ENCODE data around the gene ANKS4B. TPM values are rescaled to one million over a fixed set of nuclear protein-coding genes. Genes with fewer than 3 reads are reported as not detected.
A peak's percentile ranks its signal among the peaks of the same experiment; 100 is the strongest.
"Not testable (repeated sequence)": the region's sequence is repeated elsewhere in the genome, so short reads cannot be mapped to it uniquely, and the experiment has no call there.

Gene ANKS4B
- total RNA-seq, 8 experiments from 2014 or later = 0.05 to 0.43 (median 0.10) TPM; not detected in 1

- 40 to 100% (median 93%) methylated on average over 1 to 3 of the region's 3 CpGs; no CpG with 5 or more reads in 6 of the 10 experiments for WGBS, 10 experiments
- H3K4me1 ChIP-seq (replicated peaks in 1 of 2); in situ Hi-C loops (cut with MboI; ENCODE audit: low pct_unique_long_range_greater_than_20kb in 2 of 9, low sequenced_read_pairs in 9 of 9, unreplicated experiment in 9 of 9); H3K27ac ChIP-seq; H3K4me3 ChIP-seq; ATAC-seq (replicated peaks in 6 of 8): not testable (repeated sequence)
Observed at GRCh38 chr16:21272763-21273162, 39.3 kb downstream of the ANKS4B start.

GRCh38 chr16:21274172-21274726 lies 40.8 kb downstream of the ANKS4B start:
- no peak for ATAC-seq (replicated peaks in 6 of 8)
- H3K4me1 ChIP-seq (replicated peaks in 1 of 2) = no peaks in the 10 kb centered on the region
- no peak overlapping the region for H3K27ac ChIP-seq
- WGBS, 10 experiments = 44 to 91% (median 68%) methylated on average over 2 to 5 of the region's 5 CpGs
- H3K4me3 ChIP-seq = no peak overlapping the region
- in situ Hi-C loops (cut with MboI; ENCODE audit: low pct_unique_long_range_greater_than_20kb in 2 of 9, low sequenced_read_pairs in 9 of 9, unreplicated experiment in 9 of 9) = no loop called here

DNA sequence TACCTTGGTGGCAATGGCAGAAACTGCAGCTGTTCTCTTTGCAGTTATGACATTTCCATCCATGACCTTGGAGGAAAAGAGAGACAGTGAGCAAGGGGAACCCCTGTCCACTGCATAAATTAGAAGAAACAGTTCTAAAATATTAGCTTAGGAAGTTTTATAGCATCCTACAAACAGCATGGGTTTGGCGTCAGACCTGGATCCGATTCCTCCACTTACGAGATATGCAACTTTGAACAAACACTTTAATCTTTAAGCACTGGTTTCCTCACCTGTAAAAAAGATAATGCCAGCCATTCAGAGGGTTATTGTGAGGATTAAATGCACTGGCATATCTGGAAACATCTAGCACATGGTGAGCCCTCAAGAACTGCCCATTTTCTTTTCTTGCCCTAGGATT lies 42.0 kb downstream of the ANKS4B start:
- H3K4me3 ChIP-seq = no peak overlapping the region
- in situ Hi-C loops (cut with MboI; ENCODE audit: low pct_unique_long_range_greater_than_20kb in 2 of 9, low sequenced_read_pairs in 9 of 9, unreplicated experiment in 9 of 9) = loop anchor here in 3 of 9 experiments (25.0 kb wide), 2 partner anchors 88 to 463 kb away; partner anchors contain the start of genes ERI2 (in 1 of the 3) and REXO5 (in 1 of the 3)
- H3K27ac ChIP-seq = no peak overlapping the region
- no peak for ATAC-seq (replicated peaks in 6 of 8)
- WGBS, 10 experiments = 40 to 100% (median 86%) methylated on average over 1 to 3 of the region's 3 CpGs; no CpG with 5 or more reads in 2 of the 10 experiments
- H3K4me1 ChIP-seq (replicated peaks in 1 of 2) = no peaks in the 10 kb centered on the region

- Histone ChIP-seq H3K4me3 (no peak overlapping the region), H3K4me1 (replicated peaks in 1 of 2) (no peaks in the 10 kb centered on the region), H3K27ac (no peak overlapping the region)
- in situ Hi-C loops (cut with MboI; ENCODE audit: low pct_unique_long_range_greater_than_20kb in 2 of 9, low sequenced_read_pairs in 9 of 9, unreplicated experiment in 9 of 9) = loop anchor here in 3 of 9 experiments (25.0 kb wide), 2 partner anchors 89 to 464 kb away; partner anchors contain the start of genes ERI2 (in 1 of the 3) and REXO5 (in 1 of the 3)
- 33 to 91% (median 72%) methylated on average over 1 to 9 of the region's 9 CpGs; no CpG with 5 or more reads in 2 of the 10 experiments for WGBS, 10 experiments
- no peak for ATAC-seq (replicated peaks in 6 of 8)
Observed at GRCh38 chr16:21276090-21276489, 42.6 kb downstream of the ANKS4B start.

DNA sequence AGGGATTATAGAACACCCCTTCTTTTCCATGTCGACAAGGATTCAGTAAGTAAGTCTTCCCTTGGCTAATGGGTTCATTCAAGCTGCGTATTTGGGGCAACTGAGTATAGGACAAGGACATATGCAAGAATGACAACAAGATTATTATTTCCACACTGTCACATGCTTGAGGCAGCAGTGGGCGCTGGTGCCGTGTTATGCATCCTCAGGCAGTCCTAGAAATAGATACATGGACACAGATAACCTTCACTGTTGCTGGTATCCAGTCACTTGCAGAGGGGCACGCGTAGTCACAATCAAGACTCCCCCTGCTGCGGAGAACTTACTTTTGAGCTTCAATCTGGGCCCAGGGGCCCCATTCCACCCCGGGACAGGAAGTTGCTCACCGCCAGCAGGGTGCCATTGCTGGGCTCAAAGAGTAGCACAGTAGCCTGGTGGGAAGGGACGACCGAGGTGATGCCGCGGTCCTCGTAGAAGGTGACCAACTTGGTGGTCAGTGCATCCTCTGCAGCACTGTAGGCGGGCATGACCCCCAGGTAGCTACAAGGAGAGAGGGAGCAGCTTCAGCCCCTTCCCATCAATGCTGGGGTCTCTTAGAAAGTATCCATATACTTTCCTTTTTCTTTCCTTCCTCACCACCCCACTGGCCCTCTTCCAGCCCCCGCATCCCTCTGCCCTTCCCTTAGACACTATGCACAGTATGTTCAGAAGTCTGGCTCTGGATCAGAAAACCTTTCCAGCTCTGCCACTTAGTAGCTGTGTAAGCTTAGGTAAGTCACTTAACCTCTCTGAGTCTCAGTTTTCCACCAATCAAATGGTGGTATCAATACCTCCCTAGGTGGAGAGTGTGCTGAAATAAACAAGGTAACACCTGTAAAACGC lies 43.8 kb downstream of the ANKS4B start:
- WGBS, 10 experiments = 53 to 100% (median 86%) methylated on average over 1 to 15 of the region's 17 CpGs; no CpG with 5 or more reads in 2 of the 10 experiments
- no peak overlapping the region for H3K27ac ChIP-seq
- ATAC-seq (replicated peaks in 6 of 8) = no peak

GRCh38 chr16:21277927-21278706 lies 44.6 kb downstream of the ANKS4B start, which contains the start of gene CRYM:
Gene CRYM, minus strand, starts transcription at chr16:21278290. Its CDS starts 39 bp downstream, at chr16:21278251.
- in situ Hi-C loops (cut with MboI; ENCODE audit: low pct_unique_long_range_greater_than_20kb in 2 of 9, low sequenced_read_pairs in 9 of 9, unreplicated experiment in 9 of 9) = loop anchor here in 3 of 9 experiments (25.0 kb wide), 2 partner anchors 91 to 466 kb away; partner anchors contain the start of genes ERI2 (in 1 of the 3) and REXO5 (in 1 of the 3)
- ATAC-seq (replicated peaks in 6 of 8) = peak; percentile 88 to 99 (median 99)
- no peak within 1 kb of the TSS for H3K27ac ChIP-seq
- peak within 1 kb of the TSS; percentile 30 to 56 (median 41) for H3K4me3 ChIP-seq
- WGBS, 10 experiments = 0 to 40% (median 5%) methylated on average over 1 to 4 of the region's 46 CpGs; no CpG with 5 or more reads in 4 of the 10 experiments
- H3K4me1 ChIP-seq (replicated peaks in 1 of 2) = no peaks in the 10 kb centered on the region

More for the DNA sequence above, 43.8 kb downstream of the ANKS4B start:
- H3K4me3 ChIP-seq = peak overlapping the region in 3 of 5 donors; percentile 41 to 56 (median 42)
- in situ Hi-C loops (cut with MboI; ENCODE audit: low pct_unique_long_range_greater_than_20kb in 2 of 9, low sequenced_read_pairs in 9 of 9, unreplicated experiment in 9 of 9) = loop anchor here in 3 of 9 experiments (25.0 kb wide), 2 partner anchors 90 to 465 kb away; partner anchors contain the start of genes ERI2 (in 1 of the 3) and REXO5 (in 1 of the 3)
- no peaks in the 10 kb centered on the region for H3K4me1 ChIP-seq (replicated peaks in 1 of 2)

DNA sequence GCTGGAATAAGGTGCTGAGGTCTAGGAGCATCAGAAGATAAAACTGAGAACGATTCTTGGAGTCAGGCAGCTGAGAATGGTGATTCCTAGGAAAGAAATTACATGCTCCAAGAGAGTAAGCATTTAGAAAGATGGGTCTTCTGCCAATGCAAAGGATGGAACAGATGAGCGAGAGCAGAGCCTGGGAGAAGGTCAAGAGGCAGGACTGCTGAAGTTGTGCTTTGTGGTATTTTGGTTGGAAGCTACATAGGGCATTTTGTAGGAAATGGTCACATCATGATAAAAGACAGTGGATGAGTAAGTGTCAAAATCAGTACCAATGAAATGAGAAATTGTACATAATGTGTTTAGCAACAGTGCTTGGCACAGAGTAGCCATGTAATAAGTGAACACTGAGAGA lies 46.0 kb downstream of the ANKS4B start:
- 0 to 100% (median 83%) methylated on average over 1 to 2 of the region's 2 CpGs; no CpG with 5 or more reads in 3 of the 10 experiments for WGBS, 10 experiments
- in situ Hi-C loops (cut with MboI; ENCODE audit: low pct_unique_long_range_greater_than_20kb in 2 of 9, low sequenced_read_pairs in 9 of 9, unreplicated experiment in 9 of 9) = loop anchor here in 3 of 9 experiments (25.0 kb wide), 2 partner anchors 92 to 467 kb away; partner anchors contain the start of genes ERI2 (in 1 of the 3) and REXO5 (in 1 of the 3)

DNA sequence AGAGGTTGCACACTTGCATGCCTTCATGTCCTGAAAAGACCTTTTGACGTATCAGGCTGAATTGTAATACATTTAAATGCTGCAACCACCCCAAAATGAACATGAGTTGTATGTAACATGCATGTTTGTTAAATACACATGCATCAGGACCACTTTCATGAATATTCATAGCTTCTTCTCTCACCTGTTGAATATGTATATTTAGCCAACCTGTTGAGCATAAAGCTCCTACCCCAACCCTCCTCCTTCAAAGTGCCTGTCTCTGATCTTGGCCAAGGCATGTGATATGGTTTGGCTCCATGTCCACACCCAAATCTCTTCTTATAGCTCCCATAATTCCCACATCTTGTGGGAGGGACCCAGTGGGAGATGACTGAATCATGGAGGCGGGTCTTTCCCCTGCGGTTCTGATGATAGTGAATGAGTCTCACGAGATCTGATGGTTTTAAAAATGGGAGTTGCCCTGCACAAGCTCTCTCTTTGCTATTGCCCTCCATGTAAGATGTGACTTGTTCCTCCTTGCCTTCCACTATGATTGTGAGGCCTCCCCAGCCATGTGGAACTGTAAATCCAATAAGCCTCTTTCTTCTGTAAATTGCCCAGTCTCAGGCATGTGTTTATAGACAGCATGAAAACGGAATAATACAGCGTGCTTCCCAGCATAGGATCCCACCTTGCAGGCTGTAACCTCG lies 48.3 kb downstream of the ANKS4B start:
- WGBS, 10 experiments = 63 to 100% (median 88%) methylated on average over 1 to 6 of the region's 7 CpGs
- no peak overlapping the region for H3K27ac ChIP-seq
- no peak for ATAC-seq (replicated peaks in 6 of 8)
- H3K4me1 ChIP-seq (replicated peaks in 1 of 2) = no peaks in the 10 kb centered on the region
- in situ Hi-C loops (cut with MboI; ENCODE audit: low pct_unique_long_range_greater_than_20kb in 2 of 9, low sequenced_read_pairs in 9 of 9, unreplicated experiment in 9 of 9) = loop anchor here in 4 of 9 experiments (10.0 to 25.0 kb wide), 3 partner anchors 95 to 470 kb away; partner anchors contain the start of genes ERI2 (in 1 of the 4) and REXO5 (in 1 of the 4)
- H3K4me3 ChIP-seq = no peak overlapping the region

More for the DNA sequence above, 46.0 kb downstream of the ANKS4B start:
- Histone ChIP-seq H3K27ac (no peak overlapping the region), H3K4me1 (replicated peaks in 1 of 2) (no peaks in the 10 kb centered on the region), H3K4me3 (no peak overlapping the region)
- no peak for ATAC-seq (replicated peaks in 6 of 8)

- Histone ChIP-seq H3K4me3 (peak overlapping the region; percentile 44 to 54 (median 47)), H3K27ac (peak overlapping the region in 1 of 2 donors; percentile 35), H3K4me1 (replicated peaks in 1 of 2) (no peaks in the 10 kb centered on the region)
- peak; percentile 84 to 99 (median 98) for ATAC-seq (replicated peaks in 6 of 8)
- WGBS, 10 experiments = 0 to 80% (median 20%) methylated on average over 1 to 15 of the region's 67 CpGs; no CpG with 5 or more reads in 1 of the 10 experiments
- in situ Hi-C loops (cut with MboI; ENCODE audit: low pct_unique_long_range_greater_than_20kb in 2 of 9, low sequenced_read_pairs in 9 of 9, unreplicated experiment in 9 of 9) = loop anchor here in 4 of 9 experiments (10.0 to 25.0 kb wide), 3 partner anchors 96 to 471 kb away; partner anchors contain the start of genes ERI2 (in 1 of the 4) and REXO5 (in 1 of the 4)
Observed at GRCh38 chr16:21283521-21284289, 50.2 kb downstream of the ANKS4B start.

DNA sequence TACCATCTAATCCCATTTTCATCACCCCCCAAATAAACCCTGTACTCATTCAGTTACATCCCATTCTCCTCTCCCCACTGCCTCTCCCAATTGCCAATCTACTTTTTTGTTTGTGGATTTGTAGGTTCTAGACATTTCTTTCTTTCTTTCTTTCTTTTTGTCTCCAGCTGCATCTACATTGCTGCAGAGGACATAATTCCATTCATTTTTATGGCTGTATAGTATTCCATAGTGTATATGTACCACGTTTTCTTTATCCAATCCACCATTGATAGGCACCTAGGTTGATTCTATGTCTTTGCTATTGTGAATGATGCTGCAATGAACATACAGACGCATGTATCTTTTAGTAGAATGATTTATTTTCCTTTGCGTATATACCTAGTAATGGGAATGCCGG lies 50.9 kb downstream of the ANKS4B start:
- in situ Hi-C loops (cut with MboI; ENCODE audit: low pct_unique_long_range_greater_than_20kb in 2 of 9, low sequenced_read_pairs in 9 of 9, unreplicated experiment in 9 of 9) = loop anchor here in 4 of 9 experiments (10.0 to 25.0 kb wide), 3 partner anchors 97 to 472 kb away; partner anchors contain the start of genes ERI2 (in 1 of the 4) and REXO5 (in 1 of the 4)
- no peak for ATAC-seq (replicated peaks in 6 of 8)
- peak overlapping the region in 3 of 5 donors; percentile 44 to 54 (median 50) for H3K4me3 ChIP-seq
- no peak overlapping the region for H3K27ac ChIP-seq
- WGBS, 10 experiments = 0 to 100% (median 80%) methylated on average over 1 to 4 of the region's 4 CpGs
- H3K4me1 ChIP-seq (replicated peaks in 1 of 2) = no peaks in the 10 kb centered on the region

DNA sequence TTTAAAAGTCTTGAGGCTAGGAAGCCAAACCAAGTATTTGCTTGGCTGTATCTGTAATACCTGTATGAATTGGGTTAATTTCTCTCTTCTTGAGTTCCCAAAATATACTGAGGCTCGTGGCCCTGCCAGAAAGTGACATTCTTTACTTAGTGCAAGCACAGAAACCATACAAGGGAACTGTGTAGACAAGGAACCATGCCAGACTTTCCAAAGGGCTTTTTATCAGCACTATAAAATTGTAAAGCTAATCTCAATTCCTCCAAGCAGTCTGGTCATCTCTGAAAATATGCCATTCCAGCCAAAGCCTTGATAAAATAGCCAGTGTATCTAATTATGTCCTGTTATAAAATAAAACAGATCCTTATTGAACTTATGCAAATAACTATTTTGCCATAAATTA lies 51.8 kb downstream of the ANKS4B start:
- H3K4me3 ChIP-seq = no peak overlapping the region
- H3K4me1 ChIP-seq (replicated peaks in 1 of 2) = no peaks in the 10 kb centered on the region
- in situ Hi-C loops (cut with MboI; ENCODE audit: low pct_unique_long_range_greater_than_20kb in 2 of 9, low sequenced_read_pairs in 9 of 9, unreplicated experiment in 9 of 9) = loop anchor here in 4 of 9 experiments (10.0 to 25.0 kb wide), 3 partner anchors 98 to 473 kb away; partner anchors contain the start of genes ERI2 (in 1 of the 4) and REXO5 (in 1 of the 4)
- ATAC-seq (replicated peaks in 6 of 8) = no peak
- no peak overlapping the region for H3K27ac ChIP-seq
- 0 to 100% (median 78%) methylated on average over 1 of the region's 1 CpG; no CpG with 5 or more reads in 3 of the 10 experiments for WGBS, 10 experiments
